Inferior parietal cortex (tissue), 1 donor: Measurements from ENCODE around the gene FARSA.
"Not testable (repeated sequence)": the region's sequence is repeated elsewhere in the genome, so short reads cannot be mapped to it uniquely, and the experiment has no call there.

Source experiments
- DNase-seq: peaks from one replicate; pipeline ENCODE4 v3.0.0-alpha.2; 2016; ENCODE audit errors: extremely low spot score

The FARSA gene

DNA sequence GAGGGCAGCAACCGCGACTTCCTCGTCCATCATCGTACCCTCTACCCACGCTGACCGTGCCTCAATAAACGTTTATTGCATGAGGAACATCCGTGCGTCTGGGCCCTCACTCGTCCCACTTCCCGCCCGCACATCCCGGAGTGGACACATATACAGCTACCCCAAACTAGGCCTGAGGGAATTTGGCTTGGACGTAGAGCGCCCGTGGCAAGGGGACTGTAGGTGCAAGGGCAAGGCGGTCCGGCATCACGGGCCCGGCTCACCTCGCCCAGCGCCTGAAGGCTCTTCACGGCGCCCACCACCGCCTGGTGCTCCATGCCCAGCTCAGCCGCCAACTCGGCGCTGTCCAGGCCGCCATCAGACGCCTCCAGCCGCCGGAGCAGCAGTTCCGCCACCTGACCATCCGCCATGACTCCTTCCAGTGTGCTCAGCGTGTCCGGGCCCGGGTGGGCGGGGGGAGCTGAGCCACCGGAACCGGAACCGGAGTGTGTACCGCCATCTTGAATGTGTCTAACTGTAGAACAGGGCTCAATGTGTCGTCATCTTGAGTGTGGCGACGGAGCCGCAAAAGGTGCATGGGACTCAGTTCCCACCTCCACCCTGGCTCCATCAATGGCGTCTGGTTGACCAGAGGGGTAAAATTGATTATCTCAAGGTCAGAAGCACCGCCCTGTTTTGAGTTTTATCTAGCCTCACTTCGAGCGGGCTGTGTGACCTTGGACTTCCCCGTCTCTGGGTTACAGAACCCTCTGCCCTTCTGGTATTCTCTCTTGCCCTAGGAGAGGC, at the start of gene FARSA:
TSS of gene FARSA (minus strand) at position 425 of the 786 bp plus-strand sequence. CDS start at position 410, 15 bp downstream.
- DNase-seq = peak; percentile 96

GRCh38 chr19:12983091-12983490, 49.6 kb upstream of the FARSA start:
- DNase-seq = no peak

DNA sequence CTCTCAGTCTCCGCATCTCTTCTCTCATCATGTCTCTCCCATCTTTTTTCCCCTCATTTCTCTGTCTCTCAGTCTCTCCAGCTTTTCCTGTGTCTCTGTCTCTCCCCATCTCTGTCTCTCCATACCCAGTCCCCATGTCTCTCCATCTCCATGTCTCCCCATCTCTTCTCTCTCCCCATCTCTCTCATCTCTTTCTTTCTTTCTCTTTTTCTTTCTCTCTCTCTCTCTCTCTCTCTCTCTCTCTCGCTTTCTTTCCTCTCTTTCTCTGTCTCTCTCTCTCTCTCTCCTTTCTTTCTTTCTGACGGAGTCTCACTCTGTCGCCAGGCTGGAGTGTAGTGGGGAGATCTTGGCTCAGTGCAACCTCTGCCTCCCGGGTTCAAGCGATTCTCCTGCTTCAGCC, 49.1 kb upstream of the FARSA start:
- DNase-seq = no peak

DNA sequence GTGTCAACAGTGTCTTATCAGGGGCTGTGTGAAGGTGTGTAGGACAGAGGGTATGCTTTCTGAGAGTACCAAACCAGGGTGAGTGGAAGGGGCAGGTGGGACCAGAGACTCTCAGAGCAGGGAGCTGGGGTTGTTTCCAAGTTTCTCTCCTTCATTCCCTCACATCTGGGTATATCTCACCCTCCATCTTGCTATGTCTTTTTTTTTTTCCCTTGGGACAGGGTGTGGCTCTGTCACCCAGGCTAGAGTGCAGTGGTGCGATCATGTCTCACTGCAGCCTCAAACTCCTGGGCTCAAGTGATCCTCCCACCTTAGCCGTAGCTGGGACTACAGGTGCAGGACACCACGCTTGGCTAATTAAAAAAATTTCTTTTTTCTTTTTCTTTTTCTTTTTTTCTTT, 46.5 kb upstream of the FARSA start:
- no peak for DNase-seq

DNA sequence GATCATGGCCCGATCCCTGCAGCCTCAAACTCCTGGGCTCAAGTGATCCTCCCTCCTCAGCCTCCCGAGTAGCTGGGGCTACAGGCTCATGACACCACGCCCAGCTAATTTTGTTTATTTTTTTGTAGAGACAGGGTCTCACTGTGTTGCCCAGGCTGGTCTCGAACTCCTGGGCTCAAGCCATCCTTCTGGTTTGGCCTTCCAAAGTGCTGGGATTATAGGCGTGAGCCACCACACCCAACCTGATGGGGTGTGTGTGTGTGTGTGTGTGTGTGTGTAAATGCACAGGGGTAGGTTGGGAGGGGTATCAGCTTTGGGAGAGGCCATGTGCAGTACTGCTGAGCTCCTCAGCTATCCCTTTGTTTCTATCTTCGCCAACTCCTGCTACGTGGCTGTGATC, 42.6 kb upstream of the FARSA start:
- not testable (repeated sequence) for DNase-seq

DNA sequence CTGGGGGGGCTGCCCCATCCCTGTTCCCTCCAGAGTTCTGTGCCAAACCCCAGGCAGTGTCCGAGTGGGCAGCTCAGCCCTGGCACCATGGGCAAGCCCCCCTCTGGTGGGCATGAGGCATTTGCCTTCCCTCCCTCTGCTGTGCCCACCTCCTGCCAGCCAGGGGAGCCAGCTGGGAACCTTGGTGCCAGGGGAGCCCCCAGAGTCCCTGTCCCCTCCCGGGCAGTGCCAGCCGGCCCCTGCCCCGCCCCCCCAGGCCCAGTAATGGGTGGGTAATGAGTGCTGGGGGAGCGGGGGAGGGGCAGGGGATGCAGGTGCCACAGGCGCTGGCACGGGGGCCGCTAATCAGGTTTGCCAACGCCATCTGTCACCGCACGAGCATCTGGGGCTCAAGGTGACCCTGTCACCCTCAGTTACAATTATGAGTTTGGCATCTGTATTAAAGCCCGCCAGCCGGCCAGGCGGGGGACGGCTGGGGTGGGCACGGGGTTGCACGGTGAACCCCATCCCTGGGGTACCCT, 41.8 kb upstream of the FARSA start:
- no peak for DNase-seq

GRCh38 chr19:12974301-12975220, 41.0 kb upstream of the FARSA start:
- DNase-seq = no peak

GRCh38 chr19:12973236-12973635, 39.7 kb upstream of the FARSA start:
- DNase-seq = no peak

GRCh38 chr19:12970070-12970820, 36.7 kb upstream of the FARSA start:
- DNase-seq = no peak

DNA sequence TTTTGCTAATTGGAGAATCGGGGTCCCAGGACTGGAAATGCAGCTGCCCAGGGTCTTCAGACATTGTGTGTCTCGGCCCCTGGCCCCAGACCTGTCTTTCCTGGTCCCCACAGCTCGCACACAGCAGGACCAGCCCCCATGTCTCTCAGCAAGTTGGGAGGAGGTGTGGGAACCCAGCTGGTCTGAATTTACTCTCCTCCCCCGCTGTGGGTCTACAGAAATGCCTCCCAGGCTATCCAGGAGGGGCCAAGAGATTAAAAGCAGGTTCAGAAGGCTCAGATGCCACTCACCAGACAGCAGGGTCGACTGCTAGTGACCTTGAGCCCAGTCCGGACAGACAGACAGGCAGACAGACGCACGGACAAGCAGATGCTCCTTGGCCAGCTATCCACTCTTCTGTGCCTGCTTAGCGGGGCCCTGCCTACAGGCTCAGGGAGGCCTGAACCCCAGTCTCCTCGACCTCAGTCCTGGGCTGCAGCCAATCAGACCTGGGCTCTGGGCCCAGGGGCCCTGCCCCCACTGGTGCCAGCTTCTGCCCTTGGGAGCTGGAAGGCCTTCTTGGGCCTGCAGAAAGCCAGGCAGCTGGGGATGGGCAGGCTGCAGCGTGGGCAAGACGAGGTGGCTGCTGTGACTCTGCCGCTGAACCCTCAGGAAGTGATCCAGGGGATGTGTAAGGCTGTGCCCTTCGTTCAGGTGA, 35.9 kb upstream of the FARSA start, which contains the start of gene DAND5:
TSS of gene DAND5 (plus strand) at position 285 of the 697 bp plus-strand sequence. CDS start at position 370, 85 bp downstream.
- DNase-seq = no peak

DNA sequence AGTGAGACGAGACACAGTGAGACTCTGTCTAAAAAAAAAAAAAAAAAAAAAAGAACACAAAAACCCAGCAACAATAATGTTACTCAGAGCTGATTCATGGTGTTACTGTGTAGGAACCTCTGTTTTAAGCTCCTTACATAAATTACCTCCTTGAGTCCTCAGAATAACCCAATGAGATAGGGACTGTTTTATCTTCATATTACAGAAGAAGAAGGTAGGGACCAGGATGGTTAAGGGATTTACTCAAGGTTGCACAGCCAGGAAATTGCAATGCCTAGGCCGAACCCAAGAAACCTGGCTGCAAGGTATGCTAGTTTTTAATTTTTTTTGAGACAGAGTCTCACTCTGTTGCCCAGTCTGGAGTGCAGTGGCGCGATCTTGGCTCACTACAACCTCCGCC, 34.4 kb upstream of the FARSA start:
- no peak for DNase-seq

DNA sequence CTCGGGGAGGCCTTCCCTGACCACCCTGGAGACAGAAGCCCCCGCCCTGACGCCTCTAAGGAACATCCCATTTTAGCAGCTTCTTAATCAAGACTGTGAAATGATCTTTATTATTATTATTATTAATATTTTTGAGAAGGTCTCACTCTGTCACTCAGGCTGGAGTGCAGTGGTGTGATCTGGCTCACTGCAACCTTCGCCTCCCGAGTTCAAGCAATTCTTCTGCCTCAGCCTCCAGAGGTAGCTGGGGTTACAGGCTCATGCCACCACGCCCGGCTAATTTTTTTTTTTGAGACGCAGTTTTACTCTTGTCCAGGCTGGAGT, 32.3 kb upstream of the FARSA start:
- no peak for DNase-seq

DNA sequence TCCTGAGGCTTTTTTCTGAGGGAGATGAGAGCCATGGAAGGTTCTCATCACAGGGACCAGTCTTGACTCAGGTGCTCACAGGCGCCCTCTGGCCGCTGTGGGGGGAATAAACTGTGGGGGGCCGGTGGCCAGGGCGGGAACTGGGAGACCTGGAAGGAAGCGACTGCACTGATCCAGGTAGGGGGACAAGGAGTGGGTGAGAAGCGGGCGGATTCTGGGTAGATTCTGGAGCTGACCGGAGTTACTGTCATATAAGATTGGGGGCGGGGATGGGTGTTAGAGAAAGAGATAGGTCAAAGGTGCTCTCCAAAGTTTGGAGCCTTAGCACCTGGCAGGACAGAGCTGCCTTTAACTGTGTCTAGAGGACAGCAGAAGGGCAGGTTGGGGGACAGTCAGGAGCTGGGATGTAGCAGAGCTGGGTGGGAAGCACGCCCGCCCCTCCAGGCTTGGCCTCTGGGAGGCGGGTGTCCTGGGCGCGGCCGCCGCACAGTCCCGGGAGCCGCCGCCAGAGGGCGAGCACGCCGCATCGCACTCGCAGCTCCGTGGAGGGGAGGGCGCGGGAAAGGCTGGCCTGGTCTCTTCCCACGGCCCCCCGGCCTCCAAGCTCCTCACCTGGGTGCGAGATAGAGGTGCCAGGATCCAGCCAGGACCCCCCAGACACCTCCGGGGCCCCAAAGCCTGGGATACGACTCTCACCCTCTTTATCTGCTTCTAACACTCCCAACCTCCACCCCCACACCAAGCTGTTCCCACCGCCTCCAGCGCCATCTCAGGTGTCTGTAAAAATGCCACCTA, 31.7 kb upstream of the FARSA start:
- DNase-seq = peak; percentile 76

- DNase-seq = no peak
Measured at GRCh38 chr19:12959481-12959880, 26.0 kb upstream of the FARSA start.

- not testable (repeated sequence) for DNase-seq
Measured at GRCh38 chr19:12957389-12957952, 24.0 kb upstream of the FARSA start.

- peak; percentile 67 for DNase-seq
Measured at GRCh38 chr19:12956446-12957388, 23.2 kb upstream of the FARSA start, which contains the start of gene GADD45GIP1. Gene GADD45GIP1, minus strand, starts transcription at chr19:12957223. Its CDS starts 11 bp downstream, at chr19:12957212.

DNA sequence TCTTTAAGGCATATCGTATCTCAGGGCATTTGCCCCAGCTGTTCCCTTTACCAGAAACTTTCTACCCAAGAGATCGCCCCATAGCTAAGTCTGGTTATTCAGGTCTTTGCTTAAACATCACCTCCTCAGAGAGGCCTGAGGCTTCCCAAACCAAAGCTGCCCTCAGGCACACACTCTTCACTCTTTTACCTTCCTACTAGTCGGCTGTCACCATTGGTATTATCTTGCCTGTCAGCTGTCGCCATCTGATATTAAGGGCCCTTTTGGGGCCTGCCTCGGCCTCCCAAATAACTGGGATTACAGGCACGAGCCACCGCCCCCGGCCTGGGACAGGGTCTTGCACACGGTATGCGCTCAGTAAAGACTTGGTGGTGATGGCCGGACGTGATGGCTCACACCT, 22.5 kb upstream of the FARSA start:
- DNase-seq = no peak

GRCh38 chr19:12955575-12955974, 22.1 kb upstream of the FARSA start:
- not testable (repeated sequence) for DNase-seq

GRCh38 chr19:12954612-12954962, 21.1 kb upstream of the FARSA start:
- no peak for DNase-seq
